AG10803 (cell line): ENCODE data around the gene RICTOR.
A peak's percentile ranks its signal among the peaks of the same experiment; 100 is the strongest.

ENCODE experiments used
- DNase-seq: peaks from one replicate; pipeline ENCODE4 v3.0.0; 2010; ENCODE audit warnings: low read depth
- H3K4me3 ChIP-seq: 2 replicates; pipeline ENCODE4 v1.5.1; 2011; ENCODE audit warnings: mild to moderate bottlenecking, low read length, control low read depth
- TF ChIP-seq, protein P1 (sequence below): conservative IDR thresholded peaks from 2 replicates; pipeline ENCODE4 v1.5.1; 2011; ENCODE audit warnings: mild to moderate bottlenecking, low read length, control low read depth, inconsistent platforms

Gene RICTOR

DNA sequence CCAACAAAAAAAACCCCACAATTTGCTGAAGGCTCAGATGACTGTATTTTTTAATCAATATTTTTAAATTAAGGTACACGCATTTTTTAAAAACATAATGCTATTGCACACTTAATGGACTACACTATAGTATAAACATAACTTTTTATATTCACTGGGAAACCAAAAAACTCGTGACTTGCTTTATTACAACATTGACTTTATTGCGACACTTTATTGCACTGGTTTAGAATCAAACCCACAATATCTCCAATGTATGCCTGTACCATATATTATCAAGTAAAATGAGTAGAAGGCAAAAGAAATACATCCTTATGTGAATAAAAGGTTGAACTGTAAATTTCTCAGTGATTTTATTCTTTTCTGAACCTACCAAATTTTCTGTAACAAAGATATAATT lies 53.7 kb downstream of the RICTOR start:
- no peak for DNase-seq

DNA sequence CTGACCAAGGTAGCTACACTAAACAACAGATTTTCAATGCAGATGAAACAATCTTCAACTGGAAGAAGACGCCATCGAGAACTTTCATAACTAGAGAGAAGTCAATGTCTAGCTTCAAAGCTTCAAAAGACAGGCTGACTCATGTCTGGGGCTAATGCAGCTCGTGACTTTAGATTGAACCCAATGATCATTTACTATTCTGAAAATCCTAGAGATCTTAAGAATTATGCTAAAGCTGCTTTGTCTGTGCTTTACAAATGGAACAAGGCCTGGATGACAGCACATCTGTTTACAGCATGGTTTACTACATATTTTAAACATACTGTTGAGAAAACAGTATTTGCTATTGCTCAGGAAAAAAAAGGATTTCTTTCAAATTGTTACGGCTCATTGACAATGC lies 54.9 kb downstream of the RICTOR start:
- H3K4me3 ChIP-seq, result no peak overlapping the region
- no peak for DNase-seq
- TF ChIP-seq, protein P1, sequence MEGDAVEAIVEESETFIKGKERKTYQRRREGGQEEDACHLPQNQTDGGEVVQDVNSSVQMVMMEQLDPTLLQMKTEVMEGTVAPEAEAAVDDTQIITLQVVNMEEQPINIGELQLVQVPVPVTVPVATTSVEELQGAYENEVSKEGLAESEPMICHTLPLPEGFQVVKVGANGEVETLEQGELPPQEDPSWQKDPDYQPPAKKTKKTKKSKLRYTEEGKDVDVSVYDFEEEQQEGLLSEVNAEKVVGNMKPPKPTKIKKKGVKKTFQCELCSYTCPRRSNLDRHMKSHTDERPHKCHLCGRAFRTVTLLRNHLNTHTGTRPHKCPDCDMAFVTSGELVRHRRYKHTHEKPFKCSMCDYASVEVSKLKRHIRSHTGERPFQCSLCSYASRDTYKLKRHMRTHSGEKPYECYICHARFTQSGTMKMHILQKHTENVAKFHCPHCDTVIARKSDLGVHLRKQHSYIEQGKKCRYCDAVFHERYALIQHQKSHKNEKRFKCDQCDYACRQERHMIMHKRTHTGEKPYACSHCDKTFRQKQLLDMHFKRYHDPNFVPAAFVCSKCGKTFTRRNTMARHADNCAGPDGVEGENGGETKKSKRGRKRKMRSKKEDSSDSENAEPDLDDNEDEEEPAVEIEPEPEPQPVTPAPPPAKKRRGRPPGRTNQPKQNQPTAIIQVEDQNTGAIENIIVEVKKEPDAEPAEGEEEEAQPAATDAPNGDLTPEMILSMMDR, result no peak

More for the DNA sequence above, 53.7 kb downstream of the RICTOR start:
- no peak overlapping the region for H3K4me3 ChIP-seq
- TF ChIP-seq, protein P1, result no peak

DNA sequence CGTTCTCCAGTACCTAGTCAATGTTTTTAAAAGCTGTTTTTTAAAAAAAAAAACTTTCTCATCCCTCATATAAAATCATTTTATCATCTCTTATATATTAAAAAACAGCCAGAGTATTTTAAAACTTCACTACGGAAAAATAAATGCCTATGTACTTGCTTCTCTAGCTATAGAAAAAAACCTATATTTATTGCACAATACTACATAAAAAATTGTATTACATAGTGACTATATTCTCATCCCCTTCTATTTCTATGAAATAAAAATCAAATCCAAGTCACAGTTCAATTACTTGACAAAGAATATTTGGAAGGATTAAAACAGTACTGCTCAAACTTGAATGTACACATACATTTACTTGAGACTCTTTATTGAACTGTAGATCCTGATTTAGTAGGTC lies 56.7 kb downstream of the RICTOR start:
- TF ChIP-seq, protein P1, result no peak
- DNase-seq, result no peak

DNA sequence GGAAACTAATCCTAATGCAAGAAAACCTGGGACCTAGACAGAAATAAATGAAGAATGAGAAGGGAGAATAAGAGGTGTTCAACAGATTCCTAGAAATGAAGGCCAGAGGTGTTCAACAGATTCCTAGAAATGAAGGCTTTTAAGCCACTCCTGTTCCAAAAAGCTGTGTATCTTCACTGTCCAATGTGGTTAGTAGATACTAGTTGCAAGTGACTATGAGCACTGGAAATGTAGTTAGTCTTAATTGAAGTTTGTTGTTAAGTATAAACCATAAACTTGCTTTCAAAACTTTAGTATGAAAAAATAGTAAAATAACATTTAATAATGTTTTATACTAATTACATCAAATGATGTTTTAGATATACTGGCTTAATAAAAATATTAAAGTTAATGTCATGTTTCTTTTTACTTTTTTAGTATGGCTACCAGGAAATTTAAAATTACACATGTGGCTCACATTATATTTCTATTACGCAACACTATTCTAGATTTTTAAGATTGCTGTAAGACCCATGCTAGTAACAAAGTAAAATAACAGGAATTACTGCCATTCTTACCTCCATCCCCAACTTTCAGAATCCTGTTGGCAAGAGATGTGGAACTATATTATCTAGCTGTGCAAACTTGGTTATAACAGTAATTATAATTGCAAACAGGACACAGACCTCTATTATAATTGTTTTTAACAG lies 57.5 kb downstream of the RICTOR start:
- TF ChIP-seq, protein P1, result no peak
- no peak overlapping the region for H3K4me3 ChIP-seq
- peak; percentile 49 for DNase-seq

More for the DNA sequence above, 56.7 kb downstream of the RICTOR start:
- no peak overlapping the region for H3K4me3 ChIP-seq

DNA sequence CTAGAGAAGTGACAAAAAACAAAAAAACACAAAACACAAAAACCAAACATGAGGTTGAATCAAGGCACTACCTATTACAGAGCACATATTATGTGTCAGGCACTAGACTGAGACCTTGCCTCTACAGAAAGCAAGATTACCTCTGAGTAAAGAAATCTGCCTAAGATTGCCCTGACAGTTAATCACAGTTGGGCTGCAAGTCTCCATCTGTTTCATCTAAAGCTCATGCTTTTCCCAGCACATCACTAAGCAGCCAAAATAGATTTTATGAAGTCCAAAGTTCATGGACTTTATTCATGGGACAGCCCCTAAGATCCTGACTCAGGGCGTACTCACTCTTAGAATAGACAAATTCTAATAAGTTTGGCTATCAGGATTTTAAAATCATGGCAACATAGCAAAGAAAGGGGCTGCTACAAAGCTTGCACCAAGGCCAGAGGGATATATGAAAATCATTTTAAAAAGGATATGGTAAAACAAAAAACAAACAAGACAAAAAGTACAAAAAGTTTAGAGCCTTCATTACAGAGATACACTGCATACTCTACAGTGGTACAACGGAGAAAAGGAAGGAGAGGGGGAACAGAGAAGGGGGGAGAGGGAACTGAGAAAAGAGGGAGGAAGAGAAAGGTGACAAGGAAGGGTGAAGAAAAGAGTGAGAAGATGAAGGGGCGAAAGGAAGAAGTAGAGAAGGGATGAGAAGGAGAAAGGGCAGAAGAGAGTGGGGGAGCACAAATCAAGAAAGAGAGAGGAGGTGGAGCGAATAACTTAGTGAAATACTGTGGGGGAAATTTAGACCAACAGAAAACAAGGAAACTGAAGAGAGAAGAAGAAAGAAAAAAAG lies 58.2 kb downstream of the RICTOR start:
- H3K4me3 ChIP-seq, result no peak overlapping the region
- TF ChIP-seq, protein P1, result no peak
- peak; percentile 73 for DNase-seq

DNA sequence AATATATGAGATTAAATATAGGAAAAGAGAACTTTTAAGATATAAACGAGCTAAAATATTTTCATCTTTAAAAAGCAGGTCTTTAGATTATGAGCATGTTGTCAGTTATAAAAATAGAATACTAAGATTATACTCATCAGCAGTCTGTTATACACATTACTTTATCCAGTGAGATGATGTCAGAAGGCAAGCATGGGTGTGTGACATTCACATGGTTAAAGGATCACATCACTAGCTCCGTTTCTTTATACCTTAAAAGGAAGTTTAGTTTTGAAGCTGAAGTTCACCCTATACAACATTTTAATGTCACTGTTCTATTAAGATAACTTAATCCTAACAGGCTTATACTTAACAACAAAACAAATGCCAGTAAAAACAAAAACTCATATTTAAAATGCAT lies 59.6 kb downstream of the RICTOR start:
- TF ChIP-seq, protein P1, result no peak
- DNase-seq, result peak; percentile 72
- H3K4me3 ChIP-seq, result no peak overlapping the region
